Heart left ventricle (tissue), 13 donors: ENCODE results near the gene PCK2.

Experiments
- POLR2A ChIP-seq, 2 donors: fragments of 450-650 bp; IDR thresholded peaks; one replicate each; pipeline ENCODE4 v1.6.1; 2017; ENCODE audit warnings: antibody characterized with exemption in 2 of 2, mild to moderate bottlenecking in 2 of 2, moderate library complexity in 2 of 2
- TF ChIP-seq, protein P1 (sequence below), 12 donors: fragments of 200-600 bp; sonication (generic) in 4 of 12; IDR thresholded peaks; one replicate each; pipeline versions ENCODE4 v1.5.0 to v1.8.0; 2018 to 2022; ENCODE audit warnings: antibody characterized with exemption in 12 of 12, mild to moderate bottlenecking in 5 of 12
- donor health status: ischemic (EF 13 %, LVEDD 7.1; RV severe dilation, severe dysfunction).
- donor health status: DM: no; HTN: yes; CAD: no.
- donor health status: DM: no; HTN: no; CAD: no.
- donor health status: ischemic (EF 25% LVEDD 6.9; RV normal size, moderate dysfunction).
- donor health status: ischemic (EF 25% LVEDD 5.7; RV mildly dilated, moderate dysfunction).
- donor health status: ischemic (EF 35%, LVEDD 5.7; RV mildly dilated, moderate dysfunction).
- donor health status: nonischemic (EF 11% LVEDD 7.7; RV severe dilation, severe dysfunction).
- donor health status: DM: yes; HTN: yes; CAD: no.
- donor health status: PGD.
- donor health status: ischemic (EF 29% LVEDD 5.4; RV normal size, mild dysfunction).
- donor health status: nonischemic (EF 23%, LVEDD 6.1; RV moderate dilation, normal function).

DNA sequence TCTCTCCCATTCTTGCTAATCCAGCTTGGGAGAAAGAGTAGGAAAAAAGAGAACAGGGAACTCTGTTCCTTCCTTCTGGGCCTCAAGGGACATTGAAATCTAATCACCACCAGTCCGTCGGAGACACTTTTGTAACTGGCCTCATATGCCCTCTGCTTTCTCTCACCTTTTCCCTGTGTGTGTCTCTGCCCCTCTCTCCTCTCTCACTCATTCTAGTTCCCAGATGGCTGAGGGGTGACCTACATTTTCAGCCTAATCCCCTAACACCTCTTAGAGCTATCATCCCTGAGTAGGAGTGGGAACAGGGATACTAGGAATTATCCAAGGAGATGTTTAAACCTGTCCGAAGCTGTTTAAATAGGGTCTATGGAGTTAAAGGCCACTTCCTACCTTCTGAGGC, 8.9 kb upstream of the PCK2 start:
- TF ChIP-seq, protein P1, sequence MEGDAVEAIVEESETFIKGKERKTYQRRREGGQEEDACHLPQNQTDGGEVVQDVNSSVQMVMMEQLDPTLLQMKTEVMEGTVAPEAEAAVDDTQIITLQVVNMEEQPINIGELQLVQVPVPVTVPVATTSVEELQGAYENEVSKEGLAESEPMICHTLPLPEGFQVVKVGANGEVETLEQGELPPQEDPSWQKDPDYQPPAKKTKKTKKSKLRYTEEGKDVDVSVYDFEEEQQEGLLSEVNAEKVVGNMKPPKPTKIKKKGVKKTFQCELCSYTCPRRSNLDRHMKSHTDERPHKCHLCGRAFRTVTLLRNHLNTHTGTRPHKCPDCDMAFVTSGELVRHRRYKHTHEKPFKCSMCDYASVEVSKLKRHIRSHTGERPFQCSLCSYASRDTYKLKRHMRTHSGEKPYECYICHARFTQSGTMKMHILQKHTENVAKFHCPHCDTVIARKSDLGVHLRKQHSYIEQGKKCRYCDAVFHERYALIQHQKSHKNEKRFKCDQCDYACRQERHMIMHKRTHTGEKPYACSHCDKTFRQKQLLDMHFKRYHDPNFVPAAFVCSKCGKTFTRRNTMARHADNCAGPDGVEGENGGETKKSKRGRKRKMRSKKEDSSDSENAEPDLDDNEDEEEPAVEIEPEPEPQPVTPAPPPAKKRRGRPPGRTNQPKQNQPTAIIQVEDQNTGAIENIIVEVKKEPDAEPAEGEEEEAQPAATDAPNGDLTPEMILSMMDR (IDR thresholded peaks at IDR 0.05), result no peak
- TF ChIP-seq POLR2A (IDR thresholded peaks at IDR 0.05), result no peak
